HL-60/S4 (cell line): Measurements from ENCODE around the gene PTGR1.
"Not testable (repeated sequence)": the region's sequence is repeated elsewhere in the genome, so short reads cannot be mapped to it uniquely, and the experiment has no call there.

Source experiments
- in situ Hi-C: fragments of 300-500 bp; cut with MboI; formaldehyde crosslinking; loops from 2 replicates; pipeline ENCODE4 v1.14.3; 2022; ENCODE audit warnings: low sequenced_read_pairs

The PTGR1 gene

DNA sequence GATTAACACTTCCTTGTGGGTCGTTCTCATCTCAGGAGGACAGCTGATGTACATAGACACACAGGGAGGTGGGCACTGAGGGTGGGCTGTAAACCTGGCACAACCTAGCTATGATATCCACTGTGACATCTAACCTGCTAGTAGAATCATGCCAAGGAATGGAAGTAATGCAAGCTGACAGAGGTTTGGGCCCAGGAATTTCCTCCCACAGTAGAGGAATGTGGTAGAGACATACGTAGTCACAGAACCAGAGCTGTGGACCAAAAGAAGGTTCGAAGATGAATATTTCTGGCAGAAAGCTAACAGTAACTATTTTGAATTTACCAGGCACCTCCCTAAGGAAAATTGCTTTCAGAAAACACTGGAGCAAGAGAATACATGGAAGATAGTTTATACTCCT lies 16.5 kb upstream of the PTGR1 start:
- in situ Hi-C loops, result no loop called here

DNA sequence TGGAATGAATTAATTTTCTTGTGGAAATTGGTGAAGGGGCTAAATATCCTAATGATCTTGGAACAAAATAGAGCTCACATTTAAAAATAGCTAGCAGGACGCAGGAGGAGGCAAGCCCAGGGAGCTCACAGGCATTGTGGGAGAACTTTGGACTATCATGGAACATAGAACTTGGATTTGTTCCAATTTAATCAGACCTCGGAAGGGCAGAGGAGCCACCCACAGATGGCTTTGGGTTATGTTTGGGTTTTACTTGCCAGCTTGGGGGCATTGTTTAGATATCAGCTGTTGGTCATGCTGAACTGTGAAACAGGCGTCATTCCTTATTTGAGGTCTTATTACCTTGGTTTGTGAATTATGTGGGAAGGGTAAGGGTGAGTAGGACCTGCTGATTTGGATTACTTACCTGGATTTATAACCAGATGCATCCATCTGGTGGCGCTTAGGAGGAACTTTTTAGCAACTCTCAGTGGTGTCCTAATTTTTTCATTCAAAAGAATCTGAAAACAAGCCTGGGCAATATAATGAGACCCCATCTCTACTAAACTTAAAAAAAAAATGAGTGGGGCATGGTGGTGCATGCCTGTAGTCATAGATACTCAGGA lies 14.1 kb upstream of the PTGR1 start:
- in situ Hi-C loops, result no loop called here

DNA sequence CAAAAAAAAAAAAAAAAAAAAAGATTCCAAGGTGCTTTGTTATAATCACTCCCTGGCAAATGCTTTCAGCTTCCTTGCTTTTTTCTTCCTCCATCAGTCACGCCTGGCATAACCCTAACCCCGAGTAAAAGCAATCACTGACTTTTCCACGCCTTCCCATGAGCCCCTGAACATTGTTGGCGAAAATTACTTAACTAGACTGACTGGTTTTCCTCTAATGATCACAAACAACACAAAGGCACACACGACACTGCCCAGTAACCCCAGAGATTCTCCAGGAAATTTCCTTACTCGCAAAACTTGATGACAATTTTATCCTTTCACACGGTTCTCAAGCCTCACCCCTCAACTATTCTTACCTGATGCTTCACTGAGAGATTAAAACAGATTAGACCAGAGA lies 11.4 kb upstream of the PTGR1 start:
- in situ Hi-C loops, result no loop called here

DNA sequence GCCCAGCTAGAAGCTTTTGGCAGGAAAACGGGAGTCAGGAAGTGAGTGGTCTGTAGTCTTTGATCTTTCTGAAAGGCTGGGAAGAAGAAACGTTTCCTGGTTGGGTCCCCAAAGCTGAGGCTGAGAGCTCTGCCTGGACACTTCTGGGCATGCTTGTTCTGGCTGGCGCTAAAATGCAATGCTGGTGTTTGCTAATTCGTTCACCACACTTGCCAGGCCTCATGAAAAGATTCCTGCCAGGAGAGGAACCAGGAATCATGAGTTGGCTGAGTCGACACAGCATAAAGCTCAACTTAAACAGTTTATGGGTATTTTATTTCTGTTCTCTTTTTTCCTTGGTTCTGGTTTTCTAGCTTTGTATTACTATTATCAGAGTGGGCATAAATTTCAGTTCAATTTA lies 10.7 kb upstream of the PTGR1 start:
- in situ Hi-C loops, result no loop called here

DNA sequence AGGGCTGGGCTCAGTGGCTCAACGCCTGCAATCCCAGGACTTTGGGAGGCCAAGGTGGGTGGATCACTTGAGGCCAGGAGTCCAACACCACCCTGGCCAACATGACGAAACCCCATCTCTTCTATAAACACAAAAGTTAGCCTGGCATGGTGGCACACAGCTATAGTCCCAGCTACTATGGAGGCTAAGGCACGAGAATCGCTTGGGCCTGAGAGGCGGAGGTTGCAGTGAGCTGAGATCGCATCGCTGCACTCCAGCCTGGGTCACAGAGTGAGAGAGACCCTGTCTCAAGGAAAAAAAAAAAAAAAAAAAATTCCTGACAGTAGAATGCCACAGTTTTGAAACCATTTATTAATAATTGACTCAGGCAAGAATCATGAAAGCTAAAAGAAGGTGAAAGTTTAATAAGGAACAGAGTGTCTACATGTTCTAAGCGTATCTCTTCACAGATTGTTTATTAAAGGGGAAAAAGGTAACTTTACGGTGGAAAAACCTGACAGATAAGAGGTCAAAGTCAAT lies 5.7 kb upstream of the PTGR1 start:
- in situ Hi-C loops, result loop anchor here (10.0 kb wide), 1 partner anchor 470 kb away; no protein-coding TSS in a partner anchor

DNA sequence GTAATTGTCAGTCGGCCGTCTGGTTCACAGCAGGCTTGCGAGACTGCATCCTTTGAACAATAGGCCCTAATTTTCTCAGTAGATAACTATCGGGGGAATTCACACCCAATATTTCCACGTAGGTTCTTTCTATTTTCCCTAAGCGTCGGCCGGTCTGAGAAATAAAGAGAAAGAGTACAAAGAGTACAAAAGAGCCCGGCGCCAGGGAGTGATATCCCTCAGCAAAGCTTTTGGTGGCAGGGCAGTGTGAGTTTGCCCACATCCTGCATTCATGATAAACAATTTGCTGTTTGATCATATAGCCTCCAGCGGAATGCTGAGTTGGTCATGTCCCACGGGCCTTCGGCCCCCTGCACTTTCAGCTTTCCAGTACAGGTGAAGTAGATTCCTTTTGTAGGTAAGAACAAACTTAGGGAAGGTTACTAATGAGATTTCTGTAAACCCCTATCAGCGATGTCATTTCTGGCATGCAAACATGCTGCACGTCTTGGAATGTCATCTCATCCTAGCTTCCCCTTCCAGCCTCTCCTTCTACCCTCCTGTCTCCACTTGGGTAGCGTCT lies 4.7 kb upstream of the PTGR1 start:
- in situ Hi-C loops, result loop anchor here (10.0 kb wide), 1 partner anchor 471 kb away; no protein-coding TSS in a partner anchor

DNA sequence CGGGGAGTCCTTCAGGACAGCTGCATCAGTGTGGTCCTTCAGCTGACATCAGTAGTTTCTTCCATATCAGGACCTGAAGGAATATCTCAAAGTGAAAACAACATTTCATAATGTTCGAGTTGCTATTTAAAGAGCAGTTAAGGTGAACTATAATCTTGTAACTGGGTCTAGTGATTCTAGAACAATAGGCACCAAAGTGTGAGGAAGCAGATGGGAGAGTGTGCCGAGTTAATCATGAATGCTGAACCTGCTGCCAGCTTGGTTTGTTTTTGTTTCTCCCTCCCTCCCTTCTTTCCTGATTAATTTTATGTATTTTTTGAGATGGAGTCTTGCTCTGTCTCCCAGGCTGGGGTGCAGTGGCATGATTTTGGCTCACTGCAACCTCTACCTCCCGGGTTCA lies 3.6 kb upstream of the PTGR1 start:
- in situ Hi-C loops, result loop anchor here (10.0 kb wide), 1 partner anchor 472 kb away; no protein-coding TSS in a partner anchor

DNA sequence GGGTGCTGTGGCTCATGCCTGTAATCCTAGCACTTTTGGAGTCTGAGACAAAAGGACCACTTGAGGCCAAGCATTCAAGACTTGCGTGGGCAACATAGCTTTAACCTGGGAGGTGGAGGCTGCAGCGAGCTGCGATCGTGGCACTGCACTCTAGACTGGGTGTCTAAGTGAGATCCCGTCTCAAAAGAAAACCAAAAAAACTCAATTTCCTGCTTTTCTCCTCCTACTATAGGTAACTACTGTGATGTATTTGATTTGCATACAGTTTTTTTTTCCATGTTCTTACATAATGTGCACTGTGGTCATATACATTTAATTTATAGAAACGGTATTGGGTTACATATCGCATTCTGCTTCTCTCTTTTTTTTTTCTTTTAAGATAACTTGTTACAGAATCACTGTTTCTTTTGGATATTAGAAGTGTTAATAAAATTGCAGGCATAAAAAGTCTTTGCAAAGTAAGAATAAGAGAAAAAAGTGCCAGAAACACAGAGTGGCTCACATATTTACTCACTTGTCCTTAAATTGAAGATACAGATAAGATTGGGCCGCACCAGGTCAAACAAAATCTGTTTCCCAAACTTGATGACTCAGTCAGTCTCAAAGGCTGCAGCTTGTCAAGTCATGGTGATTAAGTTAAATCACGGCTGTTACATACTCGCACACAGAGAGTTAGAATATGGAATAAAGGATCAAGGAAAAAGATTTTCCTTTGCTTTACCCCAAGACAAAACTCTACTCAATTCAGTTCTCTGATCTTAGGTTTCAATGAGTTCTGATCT lies 2.0 kb upstream of the PTGR1 start:
- in situ Hi-C loops, result loop anchor here (10.0 kb wide), 1 partner anchor 473 kb away; no protein-coding TSS in a partner anchor

DNA sequence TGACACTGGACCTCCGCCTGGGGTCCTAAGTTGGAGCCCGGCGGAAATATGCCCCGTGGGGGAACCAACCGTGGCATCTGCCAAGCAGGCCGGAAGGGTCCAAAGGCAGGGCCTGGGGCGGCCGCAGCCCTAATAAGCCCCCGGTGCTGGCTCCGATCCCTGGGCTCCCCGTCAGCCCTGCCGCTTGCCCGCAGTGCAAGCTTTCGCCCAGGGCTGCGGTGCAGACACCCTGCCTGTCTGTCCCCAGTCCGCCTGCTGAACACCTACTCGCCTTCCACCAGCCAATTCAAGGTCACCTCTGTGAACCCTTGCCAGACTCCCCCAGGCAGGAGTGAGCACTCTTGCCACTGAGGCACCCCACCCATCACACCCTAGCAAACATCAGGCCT lies 502 bp upstream of the PTGR1 start:
- in situ Hi-C loops, result loop anchor here (10.0 kb wide), 1 partner anchor 475 kb away; no protein-coding TSS in a partner anchor

DNA sequence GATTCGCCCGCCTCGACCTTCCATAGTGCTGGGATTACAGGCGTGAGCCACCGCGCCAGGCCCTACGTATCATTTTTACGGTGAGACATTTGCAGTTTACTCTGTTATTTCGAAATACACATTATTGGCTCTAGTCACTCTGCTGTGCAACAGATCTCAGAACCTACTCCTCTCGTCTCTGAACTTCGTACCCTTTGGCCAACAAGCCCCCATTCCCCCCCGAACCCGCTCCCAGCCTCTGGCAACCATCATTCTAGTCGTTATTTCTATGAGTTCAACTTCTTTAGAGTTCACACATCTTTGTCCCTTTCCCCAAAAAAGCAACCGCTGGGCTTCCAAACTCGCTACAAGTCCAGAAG lies 735 bp downstream of the PTGR1 start:
- in situ Hi-C loops, result no loop called here

DNA sequence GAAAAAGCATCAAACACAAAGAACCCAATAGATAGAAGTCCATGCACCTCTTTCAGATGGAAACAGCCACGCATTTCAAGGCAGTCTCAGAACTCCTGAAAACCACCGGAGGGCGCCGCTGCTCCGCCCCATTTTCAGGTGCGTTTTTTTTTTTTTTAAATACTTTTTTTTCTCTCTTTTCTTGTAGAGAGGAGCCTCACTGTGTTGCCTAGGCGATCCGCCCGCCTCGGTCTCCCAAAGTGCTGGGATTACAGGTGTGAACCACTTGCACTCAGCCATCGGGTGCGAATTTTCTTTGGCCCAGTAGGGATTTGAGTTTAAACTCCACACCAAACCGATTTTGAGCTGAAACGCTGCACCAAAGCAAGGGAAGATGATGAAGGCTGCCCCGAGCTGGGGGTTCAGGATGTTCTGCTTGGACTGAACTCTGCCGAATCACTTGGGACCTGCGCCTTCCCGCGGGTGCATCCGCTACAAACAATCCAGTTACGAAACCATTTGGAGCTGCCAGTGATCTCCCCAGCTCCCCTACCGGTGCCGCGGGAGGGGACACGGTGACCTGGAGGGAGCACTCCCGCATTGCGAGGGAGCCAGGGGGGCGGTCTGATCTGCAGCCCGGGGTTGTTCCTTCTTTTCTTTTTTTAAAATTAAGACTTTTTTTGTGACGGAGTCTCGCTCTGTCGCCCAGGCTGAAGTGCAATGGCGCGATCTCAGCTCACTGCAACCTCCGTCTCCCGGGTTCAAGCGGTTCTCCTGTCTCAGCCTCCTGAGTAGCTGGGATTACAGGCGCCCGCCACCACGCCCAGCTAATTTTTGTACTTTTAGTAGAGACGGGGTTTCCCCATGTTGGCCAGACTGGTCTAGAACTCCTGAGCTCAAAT lies 1.4 kb downstream of the PTGR1 start:
- in situ Hi-C loops, result no loop called here

DNA sequence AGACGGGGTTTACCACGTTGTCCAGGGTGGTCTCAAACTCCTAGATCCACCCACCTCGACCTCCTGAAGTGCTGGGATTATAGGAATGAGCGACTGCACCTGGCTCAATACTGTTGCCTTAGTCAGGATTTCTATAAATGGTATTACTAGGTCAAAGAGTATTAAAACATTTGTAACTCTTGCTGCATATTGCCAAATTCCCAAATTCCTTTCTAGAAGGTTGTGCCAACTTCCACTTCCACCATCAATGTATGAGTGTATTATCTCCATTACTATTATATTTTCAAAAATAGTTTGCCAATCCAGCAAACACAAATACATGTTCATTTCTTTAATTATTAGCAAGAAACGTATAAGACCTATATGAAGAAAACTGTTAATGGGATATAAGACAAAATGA lies 10.6 kb downstream of the PTGR1 start:
- in situ Hi-C loops, result no loop called here

DNA sequence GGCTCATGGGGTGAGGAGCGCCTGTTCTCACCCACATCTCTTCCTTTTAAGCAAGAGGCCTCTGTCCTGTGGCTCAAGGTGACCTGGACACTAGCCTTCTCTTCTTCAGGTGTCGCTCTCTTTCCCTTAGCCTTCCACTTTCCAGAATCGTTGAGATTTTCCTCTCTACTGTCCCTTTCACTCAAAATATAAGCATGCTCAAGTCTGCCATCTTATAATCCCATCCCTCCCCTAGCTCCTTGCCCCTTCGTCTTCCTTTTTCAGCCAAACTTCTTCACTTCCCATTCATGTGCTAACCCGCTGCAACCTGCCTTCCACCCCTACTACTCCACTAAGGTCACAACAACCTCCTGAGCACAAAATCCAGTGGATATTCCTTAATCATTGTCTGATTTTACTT lies 13.1 kb downstream of the PTGR1 start:
- in situ Hi-C loops, result no loop called here

DNA sequence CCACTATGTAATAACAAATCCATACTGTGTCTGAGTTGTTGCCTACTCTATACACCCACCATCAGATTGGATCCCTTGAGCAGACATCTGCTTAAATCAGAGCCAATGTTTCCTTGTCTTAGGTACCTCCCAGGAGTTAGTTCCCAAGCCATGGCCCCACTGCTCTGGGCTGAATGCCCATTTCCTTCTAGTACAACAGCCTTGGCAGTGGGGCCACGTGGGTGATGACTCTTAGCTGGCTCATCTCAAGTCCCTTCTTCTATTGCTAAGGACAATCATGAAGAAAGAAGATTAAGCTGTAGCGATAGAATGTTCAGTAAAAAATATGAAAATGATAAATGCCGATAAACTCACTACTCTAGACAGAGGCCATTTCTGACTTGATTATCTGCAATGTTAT lies 16.6 kb downstream of the PTGR1 start:
- in situ Hi-C loops, result no loop called here

DNA sequence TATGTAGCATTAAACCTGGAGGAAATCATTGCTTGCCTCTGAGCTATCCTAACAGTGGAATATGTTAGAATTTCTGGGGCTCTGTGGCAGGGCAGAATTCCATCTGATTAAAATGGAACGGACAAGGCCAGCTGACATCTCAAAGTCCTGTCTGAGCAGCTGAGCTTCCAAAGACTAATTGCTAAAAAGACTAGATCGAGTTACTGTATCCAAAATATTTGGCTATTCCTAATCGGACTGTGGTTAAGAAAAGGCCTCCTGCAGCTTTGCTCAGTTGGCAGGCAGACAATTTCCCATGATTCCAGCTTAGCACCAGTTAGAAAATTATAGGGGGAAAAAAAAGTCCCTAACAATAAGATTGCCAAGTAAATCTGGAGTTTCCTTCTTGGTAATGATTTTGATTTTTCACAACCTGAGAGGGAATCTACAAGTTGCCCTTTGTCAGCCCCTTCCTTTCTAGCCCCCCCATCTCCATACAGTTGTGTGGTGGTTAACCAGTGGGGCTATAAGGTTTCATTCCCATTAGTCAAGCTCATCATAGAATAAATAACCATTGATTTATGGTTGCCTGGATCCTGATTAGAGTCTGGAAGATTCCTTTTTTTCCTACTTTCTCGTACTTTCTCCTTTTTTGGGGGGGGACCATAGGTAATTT lies 26.4 kb downstream of the PTGR1 start:
- in situ Hi-C loops, result no loop called here

DNA sequence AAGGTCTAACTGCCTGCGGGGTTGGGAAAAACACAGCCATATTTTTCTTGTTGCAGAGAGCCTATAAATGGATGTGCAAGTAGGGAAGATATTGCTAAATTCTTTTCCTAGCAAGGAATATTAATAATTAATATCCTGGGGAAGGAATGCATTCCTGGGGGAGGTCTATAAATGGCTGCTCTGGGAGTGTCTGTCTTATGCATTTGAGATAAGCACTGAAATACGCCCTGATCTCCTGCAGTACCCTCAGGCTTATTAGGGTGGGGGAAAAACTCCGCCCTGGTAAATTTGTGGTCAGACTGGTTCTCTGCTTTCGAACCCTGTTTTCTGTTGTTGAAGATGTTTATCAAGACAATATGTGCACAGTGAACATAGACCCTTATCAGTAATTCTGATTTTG lies 31.3 kb downstream of the PTGR1 start:
- in situ Hi-C loops, result not testable (repeated sequence)

DNA sequence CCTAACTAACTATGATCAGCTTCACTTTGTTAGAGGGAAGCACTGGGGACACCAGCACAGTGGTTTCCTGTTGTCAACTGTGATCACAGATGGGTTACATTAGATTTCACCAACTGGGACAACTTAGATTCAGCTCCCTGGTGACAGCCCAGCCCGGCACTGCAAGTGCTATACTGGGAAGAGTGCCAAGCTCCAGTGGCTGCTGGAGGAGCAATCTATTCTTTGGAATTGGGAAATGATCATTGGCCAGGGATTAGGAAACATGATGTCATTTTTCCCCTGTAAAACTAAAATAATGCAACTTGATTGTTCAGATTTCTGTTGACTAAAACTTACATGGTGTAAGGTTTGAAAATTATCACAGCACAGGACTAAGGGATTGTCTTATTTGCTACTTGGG lies 33.2 kb downstream of the PTGR1 start:
- in situ Hi-C loops, result no loop called here

DNA sequence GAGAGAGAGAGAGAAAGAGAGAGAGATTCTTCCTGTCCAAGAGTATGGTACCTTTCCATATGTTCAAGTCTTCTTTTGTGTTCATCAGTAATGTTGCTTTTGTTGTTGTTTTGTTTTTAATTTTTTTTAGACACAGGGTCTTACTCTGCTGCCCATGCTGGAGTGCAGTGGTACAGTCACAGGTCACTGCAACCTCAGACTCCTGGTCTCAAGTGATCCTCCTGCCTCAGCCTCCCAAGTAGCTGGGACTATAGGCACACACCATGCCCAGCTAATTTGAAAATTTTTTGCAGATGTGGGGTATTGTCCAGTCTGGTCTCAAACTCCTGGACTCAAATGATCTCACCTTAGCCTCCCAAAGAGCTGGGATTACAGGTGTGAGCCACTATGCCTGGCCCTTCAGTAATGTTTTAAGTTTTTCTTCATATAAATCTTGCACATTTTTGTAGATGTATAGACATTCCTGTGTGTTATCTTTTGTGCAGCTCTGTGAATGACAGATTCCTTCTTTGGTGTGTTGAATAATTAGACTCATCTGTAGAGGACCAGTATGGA lies 38.2 kb downstream of the PTGR1 start:
- in situ Hi-C loops, result no loop called here

DNA sequence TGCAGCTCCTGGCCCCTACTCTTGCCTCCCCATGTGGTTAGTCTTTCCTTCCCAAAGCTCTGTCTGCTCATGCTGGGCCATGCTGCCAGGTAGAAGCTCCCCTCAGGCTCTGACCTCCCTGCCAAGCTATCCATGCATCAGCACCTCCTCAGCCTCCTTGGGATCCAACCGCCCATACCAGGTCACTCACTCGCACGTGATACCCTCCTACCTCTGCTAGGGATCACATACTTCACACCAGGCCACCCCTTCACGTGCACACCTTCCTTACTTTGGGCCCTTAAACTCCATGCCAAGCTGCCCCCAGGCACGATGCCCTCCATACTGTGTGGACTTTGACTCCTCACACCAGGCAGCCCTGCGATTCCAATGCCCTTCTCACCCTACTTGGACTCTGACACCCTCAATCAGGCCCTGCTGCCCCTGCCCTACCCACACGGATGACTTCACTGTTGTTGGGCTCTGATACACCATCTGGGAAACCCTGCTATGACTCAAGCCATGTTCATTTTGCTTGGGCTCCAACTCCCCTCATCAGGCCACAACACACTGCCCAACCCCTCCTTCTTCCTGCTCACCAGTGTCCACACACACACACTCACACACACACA lies 40.3 kb downstream of the PTGR1 start:
- in situ Hi-C loops, result no loop called here

DNA sequence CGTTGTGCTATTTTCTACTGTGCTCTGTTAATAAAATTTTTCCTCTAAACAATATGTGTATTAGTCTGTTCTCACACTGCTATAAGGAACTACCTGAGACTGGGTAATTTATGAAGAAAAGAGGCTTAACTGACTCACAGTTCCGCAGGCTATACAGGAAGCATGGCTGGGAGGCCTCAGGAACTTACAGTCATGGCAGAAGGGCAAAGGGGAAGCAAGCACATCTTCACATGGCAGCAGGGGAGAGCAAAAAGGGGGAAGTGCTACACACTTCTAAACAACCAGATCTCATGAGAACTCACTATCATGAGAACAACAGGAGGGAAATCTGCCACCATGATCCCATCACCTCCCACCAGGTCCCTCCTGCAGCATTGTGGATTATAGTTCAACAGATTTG lies 44.0 kb downstream of the PTGR1 start:
- in situ Hi-C loops, result not testable (repeated sequence)
